Lower leg skin (tissue), 3 donors: ENCODE results near the gene CC2D2B.

Source experiments
- CTCF ChIP-seq, 3 donors: fragments of 450-650 bp; IDR thresholded peaks; one replicate each; pipeline ENCODE4 v1.5.1; 2016; ENCODE audit warnings: antibody characterized with exemption in 3 of 3, mild to moderate bottlenecking in 3 of 3, moderate library complexity in 2 of 3
- POLR2A ChIP-seq, 2 donors: fragments of 450-650 bp; IDR thresholded peaks; one replicate each; pipeline ENCODE4 v1.6.1; 2016 to 2017; ENCODE audit warnings: antibody characterized with exemption in 2 of 2, mild to moderate bottlenecking in 1 of 2, moderate library complexity in 1 of 2

DNA sequence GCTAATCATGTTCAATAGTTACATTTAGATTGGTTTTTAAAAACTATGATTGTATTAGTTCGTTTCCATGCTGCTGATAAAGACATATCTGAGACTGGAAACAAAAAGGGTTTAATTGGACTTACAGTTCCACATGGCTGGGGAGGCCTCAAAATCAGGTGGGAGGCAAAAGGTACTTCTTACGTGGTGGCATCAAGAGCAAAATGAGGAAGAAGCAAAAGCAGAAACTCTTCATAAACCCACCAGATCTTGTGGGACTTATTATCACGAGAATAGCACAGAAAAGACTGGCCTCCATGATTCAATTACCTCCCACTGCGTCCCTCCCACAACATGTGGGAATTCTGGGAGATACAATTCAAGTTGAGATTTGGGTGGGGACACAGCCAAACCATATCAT, 34.1 kb upstream of the CC2D2B start:
- no peak for TF ChIP-seq POLR2A (IDR thresholded peaks at IDR 0.05)
- TF ChIP-seq CTCF (IDR thresholded peaks at IDR 0.05) = no peak
